Stimulated activated CD4-positive, alpha-beta T cell treated with anti-CD3 and anti-CD28 coated beads, TNF-alpha, amount 100 ng/mL, for 48 hours (primary cell): ENCODE results near the gene LRRC37B.
"Not testable (repeated sequence)": the region's sequence is repeated elsewhere in the genome, so short reads cannot be mapped to it uniquely, and the experiment has no call there.

Experiments used
- DNase-seq, 3 donors: peaks; one replicate each; pipeline ENCODE4 v3.0.0-alpha.2; 2020; ENCODE audit warnings: low read depth in 3 of 3

Gene LRRC37B

DNA sequence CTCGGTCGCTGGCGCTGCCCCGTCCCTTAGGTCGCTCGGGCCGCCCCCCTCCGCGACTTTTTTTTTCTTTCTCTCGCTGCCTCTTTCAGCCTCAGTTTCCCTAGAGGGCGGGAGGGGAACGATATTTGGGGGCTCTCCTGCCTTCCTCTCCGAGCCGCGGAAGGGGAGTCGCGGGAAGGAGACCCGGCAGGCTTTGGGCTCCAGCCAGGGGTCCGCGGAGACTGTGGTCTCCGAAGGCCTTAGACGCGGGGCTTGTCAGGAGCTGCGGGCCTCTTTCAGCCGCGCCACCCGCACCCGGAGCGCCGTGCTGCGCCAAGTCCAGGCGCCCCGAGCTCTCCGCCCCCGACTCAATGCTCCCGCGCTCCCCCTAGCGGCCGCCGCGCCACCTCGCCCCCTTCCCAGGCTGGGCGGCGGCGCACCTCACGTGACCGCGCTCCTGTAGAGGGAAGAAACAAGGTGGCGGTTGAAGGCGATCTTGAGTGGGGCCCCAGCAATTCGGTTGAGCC is at the start of gene LRRC37B:
Gene LRRC37B (plus strand): TSS at position 427 of the 506 bp plus-strand sequence. CDS start 14,010 bp downstream, outside the sequence.
- DNase-seq = peak; percentile 78 to 84 (median 83)

- DNase-seq = not testable (repeated sequence)
Measured at GRCh38 chr17:31964131-31964530, 43.1 kb upstream of the LRRC37B start.

- no peak for DNase-seq
Measured at GRCh38 chr17:31967648-31968047, 39.5 kb upstream of the LRRC37B start.

GRCh38 chr17:31970416-31970815 is 36.8 kb upstream of the LRRC37B start:
- not testable (repeated sequence) for DNase-seq

- DNase-seq = not testable (repeated sequence)
Measured at GRCh38 chr17:31974269-31975071, 32.7 kb upstream of the LRRC37B start.

GRCh38 chr17:31975391-31975790 is 31.8 kb upstream of the LRRC37B start:
- not testable (repeated sequence) for DNase-seq

- DNase-seq = not testable (repeated sequence)
Measured at GRCh38 chr17:31991821-31992220, 15.4 kb upstream of the LRRC37B start.

- no peak for DNase-seq
Measured at GRCh38 chr17:31997005-31997404, 10.2 kb upstream of the LRRC37B start.

GRCh38 chr17:32007463-32008298 is 498 bp downstream of the LRRC37B start:
- DNase-seq = peak in 1 of 3 donors; percentile 47

- no peak for DNase-seq
Measured at GRCh38 chr17:32009262-32009542, 2.0 kb downstream of the LRRC37B start.

DNA sequence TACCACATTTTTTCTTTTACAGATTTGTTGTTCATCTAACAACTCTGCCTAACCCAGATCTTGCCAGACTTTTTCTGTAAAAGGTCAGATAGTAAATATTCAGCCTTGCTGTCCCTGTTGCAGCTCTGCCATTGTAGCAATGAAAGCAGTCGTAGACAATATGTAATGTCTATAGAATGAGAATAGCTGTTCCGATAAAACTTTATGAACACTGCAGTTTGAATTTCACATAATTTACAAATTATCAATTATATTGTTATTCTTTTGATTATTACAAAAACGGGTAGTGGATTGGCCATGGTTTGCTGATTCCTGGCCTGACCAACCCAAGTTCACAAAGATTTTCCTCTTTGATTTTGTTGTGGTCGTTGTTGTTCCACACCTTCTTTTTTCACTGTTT is 2.9 kb downstream of the LRRC37B start:
- no peak for DNase-seq

- DNase-seq = no peak
Measured at GRCh38 chr17:32015245-32016013, 8.2 kb downstream of the LRRC37B start.

DNA sequence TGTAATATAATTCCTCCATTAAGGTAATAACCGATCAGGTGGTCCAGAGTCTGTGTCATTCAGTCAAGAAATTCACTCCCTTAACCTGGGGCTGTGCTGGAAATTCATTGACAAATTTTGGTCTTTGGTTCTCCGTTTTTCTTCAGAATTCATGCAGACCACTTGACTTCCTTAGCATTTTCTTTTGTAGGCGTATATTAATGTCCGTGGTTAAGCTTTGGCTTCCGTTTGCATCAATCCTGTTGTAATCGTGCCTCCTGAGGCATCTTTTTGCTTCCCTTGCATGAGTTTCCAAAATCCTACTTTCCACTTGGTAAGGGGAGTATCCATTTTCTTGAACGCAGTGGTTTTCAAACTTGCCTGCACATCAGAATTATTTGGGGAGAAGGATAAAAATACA is 9.0 kb downstream of the LRRC37B start:
- DNase-seq = no peak

- DNase-seq = no peak
Measured at GRCh38 chr17:32019228-32019627, 12.0 kb downstream of the LRRC37B start.

- DNase-seq = no peak
Measured at GRCh38 chr17:32020943-32021614, 13.9 kb downstream of the LRRC37B start.

DNA sequence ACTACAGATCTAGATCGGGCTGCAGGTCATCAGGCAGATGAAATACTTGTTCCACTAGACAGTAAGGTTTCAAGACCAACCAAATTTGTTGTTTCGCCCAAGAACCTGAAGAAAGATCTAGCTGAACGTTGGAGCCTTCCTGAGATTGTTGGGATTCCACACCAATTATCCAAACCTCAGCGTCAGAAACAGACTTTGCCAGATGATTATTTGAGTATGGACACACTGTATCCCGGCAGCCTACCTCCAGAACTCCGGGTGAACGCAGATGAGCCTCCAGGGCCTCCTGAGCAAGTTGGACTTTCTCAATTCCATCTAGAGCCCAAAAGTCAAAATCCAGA is 14.4 kb downstream of the LRRC37B start:
- DNase-seq = no peak

GRCh38 chr17:32022554-32022953 is 15.4 kb downstream of the LRRC37B start:
- not testable (repeated sequence) for DNase-seq

- not testable (repeated sequence) for DNase-seq
Measured at GRCh38 chr17:32027271-32027670, 20.1 kb downstream of the LRRC37B start.

DNA sequence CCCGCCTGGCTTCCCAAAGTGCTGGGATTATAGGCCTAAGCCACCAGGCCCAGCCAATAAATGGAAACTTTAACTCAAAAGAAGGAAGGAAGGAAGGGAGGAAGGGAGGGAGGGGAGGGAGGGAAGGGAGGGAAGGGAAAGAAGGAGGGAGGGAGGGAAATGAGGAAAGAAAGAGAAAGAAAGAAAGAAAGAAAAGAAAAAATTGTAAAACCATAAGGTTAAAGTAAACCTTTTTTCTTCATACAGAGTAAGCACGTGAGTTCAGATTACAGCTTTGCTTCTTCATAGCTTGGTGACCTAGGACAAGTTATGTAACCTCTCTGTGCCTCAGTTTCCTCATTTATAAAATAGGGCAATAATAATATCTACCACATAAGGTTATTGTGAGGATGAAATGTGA is 26.0 kb downstream of the LRRC37B start:
- no peak for DNase-seq

GRCh38 chr17:32033812-32034211 is 26.6 kb downstream of the LRRC37B start:
- not testable (repeated sequence) for DNase-seq

DNA sequence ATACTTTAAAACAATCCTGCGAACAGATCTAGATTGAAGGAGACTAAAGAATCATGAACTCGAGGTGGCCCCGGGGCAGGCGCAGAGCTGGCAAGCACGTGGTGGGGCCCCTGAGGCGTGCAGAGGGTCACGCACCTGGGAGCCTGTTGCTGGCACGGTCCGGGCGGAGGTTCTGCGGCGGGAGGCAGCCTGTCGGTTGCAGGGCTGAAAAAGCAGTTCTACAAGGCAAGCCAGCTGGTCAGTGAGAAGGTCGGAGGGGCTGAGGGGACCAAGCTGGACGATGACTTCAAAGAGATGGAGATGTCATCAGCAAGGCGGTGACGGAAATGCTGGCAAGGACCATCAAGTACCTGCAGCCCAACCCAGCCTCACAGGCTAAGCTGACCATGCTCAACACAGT is 33.1 kb downstream of the LRRC37B start:
- DNase-seq = not testable (repeated sequence)
